IMR-90 (cell line): ENCODE measurements around the gene CAMTA1. TPM values are rescaled to one million over a fixed set of nuclear protein-coding genes. Genes with fewer than 3 reads are reported as not detected.

ENCODE experiments used
- ATAC-seq: fragments of 200-7000 bp; cut with Tn5 transposase; 2 replicates; pipeline ENCODE4 v1.9.1; 2020; ENCODE audit warnings: low read depth, mild to moderate bottlenecking, moderate library complexity
- BruUV-seq: library from RNA; stranded (reverse); fragments of 400-500 nt; replicated peaks from 2 replicates; lab custom pipeline; 2021; lab: Mats Ljungman, UMichigan
- CTCF ChIA-PET: fragments of 300-600 bp; formaldehyde crosslinking; extraction: SDS; loops from one replicate; lab custom pipeline; 2021; ENCODE audit warnings: antibody characterized with exemption; lab: Yijun Ruan, JAX
- POLR2A ChIA-PET: fragments of 300-600 bp; sonication (Branson Sonifier 250); formaldehyde crosslinking; loops from one replicate; lab custom pipeline; 2022; ENCODE audit warnings: antibody characterized with exemption; ENCODE audit not compliant: unreplicated experiment; lab: Charles Lee
- DNase-seq: peaks from one replicate; pipeline ENCODE4 v3.0.0; 2013
- H2AFZ ChIP-seq: replicated peaks from 2 replicates; pipeline ENCODE3; 2013; ENCODE audit warnings: low read length, mild to moderate bottlenecking; ENCODE audit not compliant: poor library complexity
- H2AK5ac ChIP-seq: 2 replicates; pipeline ENCODE4 v1.6.1; 2013; ENCODE audit warnings: low read depth, low read length, inconsistent platforms
- H2AK9ac ChIP-seq: replicated peaks from 2 replicates; pipeline ENCODE3; 2013; ENCODE audit warnings: mild to moderate bottlenecking, low read depth, low read length, moderate library complexity; ENCODE audit not compliant: poor library complexity
- H2BK120ac ChIP-seq: 2 replicates; pipeline ENCODE4 v1.6.1; 2013; ENCODE audit warnings: low read depth, low read length, inconsistent platforms
- H2BK15ac ChIP-seq: 3 replicates; pipeline ENCODE4 v1.6.1; 2013; ENCODE audit warnings: low read depth, low read length, inconsistent platforms
- H2BK20ac ChIP-seq: 2 replicates; pipeline ENCODE4 v1.6.1; 2013; ENCODE audit warnings: low read depth, mild to moderate bottlenecking, inconsistent platforms, low read length, moderate library complexity
- H2BK5ac ChIP-seq: 2 replicates; pipeline ENCODE4 v1.6.1; 2013; ENCODE audit warnings: mild to moderate bottlenecking, low read depth, low read length, inconsistent platforms; ENCODE audit not compliant: poor library complexity, severe bottlenecking
- H3K14ac ChIP-seq: replicated peaks from 2 replicates; pipeline ENCODE4 v1.6.1; 2013; ENCODE audit warnings: low read depth, low read length, inconsistent platforms
- H3K18ac ChIP-seq: 2 replicates; pipeline ENCODE4 v1.6.1; 2013; ENCODE audit warnings: low read depth, low read length, control low read depth
- H3K23ac ChIP-seq: 2 replicates; pipeline ENCODE4 v1.6.1; 2013; ENCODE audit warnings: low read depth, low read length, inconsistent platforms
- H3K27ac ChIP-seq: 2 replicates; pipeline ENCODE4 v1.5.1; 2013; ENCODE audit warnings: mild to moderate bottlenecking, control low read depth, low read length; ENCODE audit not compliant: insufficient read depth
- H3K27me3 ChIP-seq: 2 replicates; pipeline ENCODE4 v1.6.1; 2013; ENCODE audit warnings: low read length; ENCODE audit not compliant: control insufficient read depth, insufficient read depth
- H3K36me3 ChIP-seq: 2 replicates; pipeline ENCODE4 v1.6.1; 2013; ENCODE audit warnings: low read length, mixed read lengths; ENCODE audit not compliant: control insufficient read depth, insufficient read depth
- H3K4ac ChIP-seq: 2 replicates; pipeline ENCODE4 v1.6.1; 2013; ENCODE audit warnings: low read depth, low read length, inconsistent platforms
- H3K4me1 ChIP-seq: 2 replicates; pipeline ENCODE4 v1.6.1; 2013; ENCODE audit warnings: low read length, mixed read lengths; ENCODE audit not compliant: control insufficient read depth, insufficient read depth
- H3K4me2 ChIP-seq: 2 replicates; pipeline ENCODE4 v1.6.1; 2013; ENCODE audit warnings: low read depth, mild to moderate bottlenecking, control low read depth, low read length, moderate library complexity
- H3K4me3 ChIP-seq: 2 replicates; pipeline ENCODE4 v1.5.1; 2013; ENCODE audit warnings: low read depth, mild to moderate bottlenecking, control low read depth, low read length, moderate library complexity; ENCODE audit not compliant: insufficient read depth
- H3K56ac ChIP-seq: 2 replicates; pipeline ENCODE4 v1.6.1; 2013; ENCODE audit warnings: low read length, inconsistent platforms; ENCODE audit not compliant: insufficient read depth; ENCODE audit errors: extremely low read depth
- H3K79me1 ChIP-seq, 2 experiments: 2 replicates each; pipeline ENCODE4 v1.6.1; 2013; ENCODE audit warnings: low read length in 2 of 2, inconsistent platforms in 1 of 2, low read depth in 1 of 2
- H3K9ac ChIP-seq: 2 replicates; pipeline ENCODE4 v1.6.1; 2013; ENCODE audit warnings: low read depth, low read length, control low read depth
- H3K9me1 ChIP-seq: 2 replicates; pipeline ENCODE4 v1.6.1; 2013; ENCODE audit warnings: low read length, inconsistent platforms; ENCODE audit not compliant: insufficient read depth
- H3K9me3 ChIP-seq: 2 replicates; pipeline ENCODE4 v1.6.1; 2013; ENCODE audit warnings: low read length; ENCODE audit not compliant: control insufficient read depth, insufficient read depth
- H4K20me1 ChIP-seq: 2 replicates; pipeline ENCODE4 v1.6.1; 2013; ENCODE audit warnings: low read length, inconsistent platforms; ENCODE audit not compliant: insufficient read depth
- H4K5ac ChIP-seq: 2 replicates; pipeline ENCODE4 v1.6.1; 2013; ENCODE audit warnings: mild to moderate bottlenecking, low read depth, low read length, control low read depth
- H4K8ac ChIP-seq, 2 experiments: 2 replicates each; pipeline ENCODE4 v1.6.1; 2013; ENCODE audit warnings: low read depth in 2 of 2, low read length in 2 of 2, control low read depth in 1 of 2, inconsistent platforms in 1 of 2
- H4K91ac ChIP-seq: 2 replicates; pipeline ENCODE4 v1.6.1; 2013; ENCODE audit warnings: low read depth, low read length, inconsistent platforms; ENCODE audit not compliant: insufficient read depth
- CEBPB ChIP-seq: IDR thresholded peaks from 2 replicates; pipeline ENCODE4 v1.6.1; 2012; ENCODE audit warnings: low read depth, low read length, improper control_type of control experiment
- CHD1 ChIP-seq: IDR thresholded peaks from 2 replicates; pipeline ENCODE4 v1.6.1; 2012; ENCODE audit warnings: low read depth, low read length, improper control_type of control experiment
- CTCF ChIP-seq: conservative IDR thresholded peaks from 2 replicates; pipeline ENCODE4 v1.5.1; 2012; ENCODE audit warnings: mild to moderate bottlenecking, low read depth, low read length, improper control_type of control experiment
- ELK1 ChIP-seq: fragments of 150-350 bp; IDR thresholded peaks from 2 replicates; pipeline ENCODE4 v1.6.1; 2016; ENCODE audit warnings: low read depth, mild to moderate bottlenecking, low read length, moderate library complexity, borderline replicate concordance
- FOS ChIP-seq: fragments of 150-350 bp; IDR thresholded peaks from 2 replicates; pipeline ENCODE4 v1.6.1; 2016; ENCODE audit warnings: low read depth, low read length
- MAFK ChIP-seq: IDR thresholded peaks from 2 replicates; pipeline ENCODE4 v1.6.1; 2012; ENCODE audit warnings: low read depth, low read length, improper control_type of control experiment
- MAZ ChIP-seq: IDR thresholded peaks from 2 replicates; pipeline ENCODE4 v1.6.1; 2012; ENCODE audit warnings: low read depth, mild to moderate bottlenecking, low read length, improper control_type of control experiment, moderate library complexity, borderline replicate concordance
- MXI1 ChIP-seq: IDR thresholded peaks from 2 replicates; pipeline ENCODE4 v1.6.1; 2012; ENCODE audit warnings: low read depth, mild to moderate bottlenecking, low read length, moderate library complexity, borderline replicate concordance
- NFE2L2 ChIP-seq: fragments of 150-350 bp; IDR thresholded peaks from 2 replicates; pipeline ENCODE4 v1.6.1; 2016; ENCODE audit warnings: low read depth, mild to moderate bottlenecking, low read length
- POLR2A ChIP-seq: IDR thresholded peaks from 2 replicates; pipeline ENCODE4 v1.6.1; 2012; ENCODE audit warnings: mild to moderate bottlenecking, low read depth, low read length
- RAD21 ChIP-seq: IDR thresholded peaks from 2 replicates; pipeline ENCODE4 v1.6.1; 2012; ENCODE audit warnings: low read length, improper control_type of control experiment
- RCOR1 ChIP-seq: IDR thresholded peaks from 2 replicates; pipeline ENCODE4 v1.6.1; 2012; ENCODE audit warnings: mild to moderate bottlenecking, low read length, improper control_type of control experiment; ENCODE audit not compliant: insufficient replicate concordance
- RFX5 ChIP-seq: IDR thresholded peaks from 2 replicates; pipeline ENCODE4 v1.8.0; 2012; ENCODE audit warnings: low read depth, mild to moderate bottlenecking, low read length, moderate library complexity
- SMC3 ChIP-seq: fragments of 150-350 bp; IDR thresholded peaks from 2 replicates; pipeline ENCODE4 v1.6.1; 2016; ENCODE audit warnings: low read depth, mild to moderate bottlenecking, antibody characterized with exemption, low read length, moderate library complexity
- USF2 ChIP-seq: fragments of 150-350 bp; IDR thresholded peaks from 2 replicates; pipeline ENCODE4 v1.6.1; 2017; ENCODE audit warnings: mild to moderate bottlenecking, antibody characterized with exemption, low read length, low read depth
- WGBS, 2 experiments: methylation state at CpG; one replicate each; pipeline versions ENCODE4 v1.1.5 to v1.1.7; 2013; ENCODE audit warnings: missing lambda C conversion rate in 2 of 2; ENCODE audit not compliant: insufficient read length in 1 of 2; ENCODE audit errors: extremely low coverage in 2 of 2; 5-methylcytosine and 5-hydroxymethylcytosine counted together
- dilution Hi-C: fragments of 300-500 bp; cut with HindIII; formaldehyde crosslinking; loops from one replicate; pipeline ENCODE4 v1.14.3; 2018; ENCODE audit warnings: low sequenced_read_pairs; ENCODE audit not compliant: unreplicated experiment
- in situ Hi-C: fragments of 300-500 bp; cut with MboI; formaldehyde crosslinking; loops from 3 replicates; pipeline ENCODE4 v1.14.3; 2019; ENCODE audit warnings: low sequenced_read_pairs, inconsistent platforms, mixed read lengths
- intact Hi-C: fragments of 100-400 bp; cut with micrococcal nuclease; formaldehyde crosslinking; loops from 2 replicates; pipeline ENCODE4 v1.10.0; 2022
- polyA plus RNA-seq, 3 experiments: library from polyadenylated mRNA; depleted of rRNA; stranded (reverse); fragments of >200 nt; gene quantifications; 2 replicates each; pipeline ENCODE4 v1.2.3, GENCODE V29; 2012; ENCODE audit warnings: low replicate concordance in 1 of 3
- total RNA-seq: library from RNA; depleted of rRNA; stranded (reverse); fragments of >200 nt; gene quantifications from 2 replicates; pipeline ENCODE4 v1.2.3, GENCODE V29; 2012

CAMTA1 gene
- total and polyA plus RNA-seq, 2 of the 4 experiments (the other 2 are of a cell fraction), result 35.5 to 74.3 TPM

- H3K79me1 ChIP-seq, result no peaks in the 10 kb centered on the region
- dilution Hi-C loops, result no loop called here
- 100% methylated on average over 1 of the region's 4 CpGs; no CpG with 5 or more reads in 1 of the 2 experiments for whole genome bisulfite sequencing, 2 experiments
- H3K27ac ChIP-seq, result no peak overlapping the region
- ATAC-seq, result no peak
- no peak overlapping the region for H2BK20ac ChIP-seq
- no peak overlapping the region for H2BK5ac ChIP-seq
- in situ Hi-C loops, result no loop called here
- peaks cover 3% of the 10 kb centered on the region; the same call in 1 of the 2 replicates for H3K9me1 ChIP-seq
- H3K56ac ChIP-seq, result no peak overlapping the region
- no peak overlapping the region for H3K14ac ChIP-seq
- H4K5ac ChIP-seq, result no peak overlapping the region
- POLR2A ChIA-PET, result no interaction called here
- no TSS peak for BruUV-seq
- H3K18ac ChIP-seq, result no peak overlapping the region
- H2AFZ ChIP-seq, result no peak overlapping the region
- H2AK5ac ChIP-seq, result no peak overlapping the region
- intact Hi-C loops, result no loop called here
- peak; percentile 49 for DNase-seq
- H3K4me2 ChIP-seq, result no peak overlapping the region
- H2BK120ac ChIP-seq, result no peak overlapping the region
- no peaks in the 10 kb centered on the region for H3K27me3 ChIP-seq
- H4K91ac ChIP-seq, result no peak overlapping the region; the same call in 1 of the 2 replicates
- H4K8ac ChIP-seq, result no peak overlapping the region
- peaks cover 8% of the 10 kb centered on the region for H3K4me1 ChIP-seq
- H3K36me3 ChIP-seq, result no peaks in the 10 kb centered on the region
- no peak overlapping the region for H3K23ac ChIP-seq
- H3K4me3 ChIP-seq, result no peak overlapping the region
- H2BK15ac ChIP-seq, result no peak overlapping the region
- H4K20me1 ChIP-seq, result no peaks in the 10 kb centered on the region
- H3K9me3 ChIP-seq, result no peaks in the 10 kb centered on the region
- CTCF ChIA-PET, result no interaction called here
- H3K4ac ChIP-seq, result no peak overlapping the region
- H2AK9ac ChIP-seq, result no peak overlapping the region
- H3K9ac ChIP-seq, result no peak overlapping the region
- TF ChIP-seq FOS, result no peak
- no peak for TF ChIP-seq MAZ
- TF ChIP-seq MAFK, result no peak
- TF ChIP-seq CTCF, result no peak
- no peak for TF ChIP-seq RFX5
- TF ChIP-seq RAD21, result no peak
- TF ChIP-seq POLR2A, result no peak
- no peak for TF ChIP-seq MXI1
- no peak for TF ChIP-seq CHD1
- TF ChIP-seq ELK1, result no peak
- no peak for TF ChIP-seq NFE2L2
- no peak for TF ChIP-seq RCOR1
- TF ChIP-seq USF2, result no peak
- TF ChIP-seq CEBPB, result no peak
- no peak for TF ChIP-seq SMC3
Measured at GRCh38 chr1:7315316-7315715, 530.1 kb downstream of the CAMTA1 start.
